CD4-positive, alpha-beta T cell treated with Interleukin-15 for 4 hours (primary cell): ENCODE measurements around the gene ADGRG6.

ENCODE experiments used
- DNase-seq: peaks from one replicate; pipeline ENCODE4 v3.0.0-alpha.2; 2020; ENCODE audit warnings: low spot score

The ADGRG6 gene

DNA sequence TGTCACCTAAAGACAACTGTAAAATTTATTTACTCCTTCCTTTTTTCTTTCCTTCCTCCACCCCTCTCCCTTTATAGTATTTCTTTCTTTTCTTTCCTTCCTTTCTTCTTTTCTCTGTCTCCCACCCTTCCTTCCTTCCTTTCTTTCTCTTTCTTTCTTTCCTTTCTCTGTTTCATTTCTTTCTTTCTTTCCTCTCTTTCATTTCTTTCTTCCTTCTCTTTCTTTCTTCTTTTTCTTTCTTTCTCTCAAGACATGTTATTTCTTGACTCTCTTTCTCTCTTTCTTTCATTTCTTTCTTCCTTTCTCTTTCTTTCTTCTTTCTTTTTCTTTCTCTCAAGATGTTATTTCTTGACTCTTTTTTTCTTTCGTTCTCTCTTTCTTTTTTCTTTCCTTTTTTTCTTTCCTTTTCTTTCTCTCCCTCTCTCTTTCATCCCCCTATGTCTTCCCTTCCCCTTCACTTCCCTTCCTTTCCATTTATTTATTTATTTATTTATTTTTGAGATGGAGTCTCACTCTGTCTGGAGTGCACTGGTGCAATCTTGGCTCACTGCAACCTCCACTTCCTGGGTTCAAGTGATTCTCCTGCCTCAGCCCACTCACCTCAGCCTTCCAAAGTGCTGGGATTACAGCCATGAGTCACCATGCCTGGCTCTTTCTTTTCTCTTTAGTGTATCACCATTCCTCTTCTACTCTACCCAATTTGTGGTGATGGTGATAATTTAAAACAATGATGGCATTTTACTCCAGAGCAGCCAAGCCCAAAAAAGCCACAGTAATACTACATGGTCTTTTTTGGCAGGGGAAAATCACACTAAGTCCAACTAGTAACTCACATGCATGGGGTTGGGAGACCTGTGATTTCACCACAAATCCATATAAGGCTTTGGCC, 188.2 kb downstream of the ADGRG6 start:
- DNase-seq: no peak
